ENCODE measurements around the gene SLC6A2. TPM values are rescaled to one million over a fixed set of nuclear protein-coding genes. Genes with fewer than 3 reads are reported as not detected.

SLC6A2 gene
- polyA plus RNA-seq, 1 experiment: not detected

- no peaks in the 10 kb centered on the region for H3K36me3 ChIP-seq (ENCODE audit: control insufficient read depth, insufficient read depth, low read length)
- H3K27me3 ChIP-seq (ENCODE audit: control insufficient read depth, insufficient read depth, low read length): 0 out of 2 replicates have a peak, but pooled peaks cover 1% of the 10 kb centered on the region
- no peak for DNase-seq (ENCODE audit: low read depth)
- ChIA-PET CTCF (interaction anchor here (0.6 to 20.3 kb wide), 5 partner anchors 8 to 231 kb away, joined by 3 to 439 read pairs (median 3); no protein-coding TSS in a partner anchor), POLR2A (no interaction called here)
- TF ChIP-seq, protein P1, sequence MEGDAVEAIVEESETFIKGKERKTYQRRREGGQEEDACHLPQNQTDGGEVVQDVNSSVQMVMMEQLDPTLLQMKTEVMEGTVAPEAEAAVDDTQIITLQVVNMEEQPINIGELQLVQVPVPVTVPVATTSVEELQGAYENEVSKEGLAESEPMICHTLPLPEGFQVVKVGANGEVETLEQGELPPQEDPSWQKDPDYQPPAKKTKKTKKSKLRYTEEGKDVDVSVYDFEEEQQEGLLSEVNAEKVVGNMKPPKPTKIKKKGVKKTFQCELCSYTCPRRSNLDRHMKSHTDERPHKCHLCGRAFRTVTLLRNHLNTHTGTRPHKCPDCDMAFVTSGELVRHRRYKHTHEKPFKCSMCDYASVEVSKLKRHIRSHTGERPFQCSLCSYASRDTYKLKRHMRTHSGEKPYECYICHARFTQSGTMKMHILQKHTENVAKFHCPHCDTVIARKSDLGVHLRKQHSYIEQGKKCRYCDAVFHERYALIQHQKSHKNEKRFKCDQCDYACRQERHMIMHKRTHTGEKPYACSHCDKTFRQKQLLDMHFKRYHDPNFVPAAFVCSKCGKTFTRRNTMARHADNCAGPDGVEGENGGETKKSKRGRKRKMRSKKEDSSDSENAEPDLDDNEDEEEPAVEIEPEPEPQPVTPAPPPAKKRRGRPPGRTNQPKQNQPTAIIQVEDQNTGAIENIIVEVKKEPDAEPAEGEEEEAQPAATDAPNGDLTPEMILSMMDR (IDR thresholded peaks at IDR 0.05; ENCODE audit: insufficient read depth, low read depth, low read length): no peak
- H3K4me3 ChIP-seq (ENCODE audit: low read depth, low read length): no peak overlapping the region
Measured at GRCh38 chr16:55695595-55695994, 39.8 kb downstream of the SLC6A2 start.

DNA sequence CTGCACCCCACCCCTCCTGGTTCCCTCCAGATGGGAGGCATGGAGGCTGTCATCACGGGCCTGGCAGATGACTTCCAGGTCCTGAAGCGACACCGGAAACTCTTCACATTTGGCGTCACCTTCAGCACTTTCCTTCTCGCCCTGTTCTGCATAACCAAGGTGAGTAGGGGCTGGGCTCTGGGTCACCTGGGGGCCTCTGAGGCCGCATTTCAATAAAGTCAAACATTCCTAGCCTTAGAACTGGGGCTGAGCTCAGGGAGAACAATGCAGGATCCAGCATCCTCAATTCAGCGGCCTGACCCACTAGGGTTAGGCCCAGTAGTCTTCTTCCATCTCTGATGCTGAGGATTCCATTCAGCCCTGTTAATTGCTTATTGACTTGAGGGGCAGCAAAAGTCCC is 42.1 kb downstream of the SLC6A2 start:
- TF ChIP-seq, protein P1 (IDR thresholded peaks at IDR 0.05; ENCODE audit: insufficient read depth, low read depth, low read length): no peak
- ChIA-PET CTCF (interaction anchor here (20.3 kb wide), 1 partner anchor 233 kb away, joined by 439 read pairs; no protein-coding TSS in a partner anchor), POLR2A (no interaction called here)
- DNase-seq (ENCODE audit: low read depth): no peak
- H3K36me3 ChIP-seq (ENCODE audit: control insufficient read depth, insufficient read depth, low read length): no peaks in the 10 kb centered on the region
- H3K27me3 ChIP-seq (ENCODE audit: control insufficient read depth, insufficient read depth, low read length): 0 out of 2 replicates have a peak, but pooled peaks cover 1% of the 10 kb centered on the region
- no peak overlapping the region for H3K4me3 ChIP-seq (ENCODE audit: low read depth, low read length)

DNA sequence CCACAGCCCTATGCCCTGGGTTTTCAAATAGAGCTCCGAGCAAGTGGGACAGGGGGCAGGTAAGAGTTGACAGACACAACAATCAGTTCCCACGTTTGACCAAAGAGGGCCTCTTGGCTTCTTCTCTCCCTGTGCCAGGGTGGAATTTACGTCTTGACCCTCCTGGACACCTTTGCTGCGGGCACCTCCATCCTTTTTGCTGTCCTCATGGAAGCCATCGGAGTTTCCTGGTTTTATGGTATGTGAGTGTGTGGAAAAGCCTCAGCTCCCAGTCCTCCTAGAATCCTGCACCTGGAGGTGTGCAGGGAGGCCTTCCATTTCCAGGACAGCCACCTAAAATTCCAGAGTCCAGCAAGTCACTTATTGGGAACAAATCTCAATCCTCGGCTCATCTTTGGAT is 42.5 kb downstream of the SLC6A2 start:
- ChIA-PET POLR2A (no interaction called here), CTCF (interaction anchor here (20.3 kb wide), 1 partner anchor 233 kb away, joined by 439 read pairs; no protein-coding TSS in a partner anchor)
- no peak overlapping the region for H3K4me3 ChIP-seq (ENCODE audit: low read depth, low read length)
- TF ChIP-seq, protein P1 (IDR thresholded peaks at IDR 0.05; ENCODE audit: insufficient read depth, low read depth, low read length): no peak
- H3K36me3 ChIP-seq (ENCODE audit: control insufficient read depth, insufficient read depth, low read length): no peaks in the 10 kb centered on the region
- H3K27me3 ChIP-seq (ENCODE audit: control insufficient read depth, insufficient read depth, low read length): 0 out of 2 replicates have a peak, but pooled peaks cover 1% of the 10 kb centered on the region
- DNase-seq (ENCODE audit: low read depth): no peak

- Histone ChIP-seq H3K36me3 (ENCODE audit: control insufficient read depth, insufficient read depth, low read length) (no peaks in the 10 kb centered on the region), H3K4me3 (ENCODE audit: low read depth, low read length) (no peak overlapping the region), H3K27me3 (ENCODE audit: control insufficient read depth, insufficient read depth, low read length) (0 out of 2 replicates have a peak, but pooled peaks cover 1% of the 10 kb centered on the region)
- TF ChIP-seq, protein P1 (IDR thresholded peaks at IDR 0.05; ENCODE audit: insufficient read depth, low read depth, low read length): no peak
- ChIA-PET CTCF (interaction anchor here (20.3 kb wide), 1 partner anchor 234 kb away, joined by 439 read pairs; no protein-coding TSS in a partner anchor), POLR2A (no interaction called here)
- no peak for DNase-seq (ENCODE audit: low read depth)
Measured at GRCh38 chr16:55698946-55699345, 43.2 kb downstream of the SLC6A2 start.

DNA sequence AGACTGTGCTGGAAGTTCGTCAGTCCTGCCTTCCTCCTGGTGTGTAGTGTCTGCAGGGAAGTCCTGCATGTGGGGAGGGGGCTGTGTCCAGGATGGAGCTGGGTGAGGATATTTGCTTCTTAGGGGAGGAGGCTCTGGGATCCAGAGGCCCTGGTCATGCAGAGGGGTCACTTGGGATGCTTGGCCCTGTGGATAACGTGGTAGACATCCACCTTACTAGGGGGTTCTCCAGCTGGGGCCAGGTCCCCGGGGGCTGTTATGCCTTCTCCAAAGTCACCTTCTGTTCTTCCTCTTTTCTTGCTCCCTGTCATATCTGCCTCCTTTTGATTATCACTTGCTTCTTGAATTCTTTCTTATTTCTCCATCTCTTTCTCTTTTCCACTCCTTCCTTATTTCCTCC is 43.8 kb downstream of the SLC6A2 start:
- Histone ChIP-seq H3K4me3 (ENCODE audit: low read depth, low read length) (no peak overlapping the region), H3K27me3 (ENCODE audit: control insufficient read depth, insufficient read depth, low read length) (0 out of 2 replicates have a peak, but pooled peaks cover 3% of the 10 kb centered on the region), H3K36me3 (ENCODE audit: control insufficient read depth, insufficient read depth, low read length) (no peaks in the 10 kb centered on the region)
- TF ChIP-seq, protein P1 (IDR thresholded peaks at IDR 0.05; ENCODE audit: insufficient read depth, low read depth, low read length): no peak
- DNase-seq (ENCODE audit: low read depth): no peak
- ChIA-PET CTCF (interaction anchor here (20.3 kb wide), 1 partner anchor 235 kb away, joined by 439 read pairs; no protein-coding TSS in a partner anchor), POLR2A (interaction anchor here (0.6 kb wide), 1 partner anchor 363 kb away, joined by 3 read pairs; no protein-coding TSS in a partner anchor)

Measured in BJ (cell line).